HG03108 (cell line): ENCODE results near the gene TLE3.
"Not testable (repeated sequence)": the region's sequence is repeated elsewhere in the genome, so short reads cannot be mapped to it uniquely, and the experiment has no call there.

Experiments
- ATAC-seq: cut with Tn5 transposase; IDR thresholded peaks from one replicate; pipeline ENCODE4 v1.9.1; 2021; ENCODE audit warnings: moderate library complexity; ENCODE audit not compliant: unreplicated experiment

Gene TLE3

DNA sequence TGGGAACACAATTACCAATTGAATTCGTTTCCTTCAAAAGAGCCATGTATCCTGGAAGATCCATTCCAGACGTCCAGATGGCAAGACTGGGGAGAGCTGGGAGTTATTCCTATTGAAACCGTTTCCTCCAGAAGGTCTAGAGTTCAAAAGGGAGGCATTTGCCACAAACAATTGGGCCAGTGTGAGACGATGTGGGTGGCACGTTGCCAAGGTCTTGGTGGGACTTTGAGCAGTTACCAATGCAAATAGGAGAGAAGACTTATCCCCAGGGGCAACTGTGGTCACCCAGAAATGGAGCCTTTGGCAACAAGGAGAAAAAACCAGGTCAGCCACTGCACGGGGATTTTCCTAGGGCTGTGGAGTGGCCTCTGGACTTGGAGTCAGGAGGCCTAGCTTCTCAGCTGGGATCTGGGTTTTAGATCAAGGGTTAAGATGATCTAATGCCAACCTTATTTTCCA, 29.6 kb upstream of the TLE3 start:
- no peak for ATAC-seq

DNA sequence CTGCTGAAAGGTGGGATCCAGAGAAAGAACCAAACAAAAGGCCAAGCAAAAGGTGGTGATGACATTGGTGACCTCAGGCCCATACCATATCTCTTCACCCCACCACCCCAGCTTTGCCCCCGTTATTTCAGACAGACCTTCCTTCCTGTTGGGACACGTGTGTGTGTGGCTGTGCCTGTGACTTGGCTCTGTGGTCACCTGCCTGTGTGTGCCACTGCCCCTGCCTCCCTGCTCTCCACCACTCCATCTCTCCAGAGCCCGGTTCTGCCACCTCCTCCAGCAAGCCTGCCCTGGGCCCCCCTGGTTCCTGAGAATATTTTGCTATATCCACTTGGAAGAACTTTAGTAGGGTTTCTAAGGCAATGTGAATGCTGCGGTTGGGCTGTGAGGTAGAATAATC, 28.6 kb upstream of the TLE3 start:
- ATAC-seq = no peak

DNA sequence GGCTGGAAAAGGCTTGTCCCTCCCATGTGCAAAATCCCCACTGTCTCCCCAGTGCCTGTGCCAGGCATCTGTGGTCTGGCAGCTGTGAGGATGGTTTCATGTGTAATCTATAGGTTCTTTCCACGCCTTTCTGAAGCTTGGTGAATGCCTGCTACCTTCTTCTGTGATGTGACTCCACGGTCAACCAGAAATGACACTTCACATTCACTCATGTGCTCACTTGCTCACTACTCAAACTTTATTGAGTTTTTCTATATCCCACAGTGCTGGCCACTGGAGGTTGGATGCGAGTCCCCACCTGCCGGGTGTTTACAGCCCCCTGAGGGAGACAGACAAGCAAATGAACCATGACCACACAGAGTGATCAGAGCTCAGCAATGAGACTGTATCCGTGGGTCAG, 27.9 kb upstream of the TLE3 start:
- ATAC-seq = no peak

DNA sequence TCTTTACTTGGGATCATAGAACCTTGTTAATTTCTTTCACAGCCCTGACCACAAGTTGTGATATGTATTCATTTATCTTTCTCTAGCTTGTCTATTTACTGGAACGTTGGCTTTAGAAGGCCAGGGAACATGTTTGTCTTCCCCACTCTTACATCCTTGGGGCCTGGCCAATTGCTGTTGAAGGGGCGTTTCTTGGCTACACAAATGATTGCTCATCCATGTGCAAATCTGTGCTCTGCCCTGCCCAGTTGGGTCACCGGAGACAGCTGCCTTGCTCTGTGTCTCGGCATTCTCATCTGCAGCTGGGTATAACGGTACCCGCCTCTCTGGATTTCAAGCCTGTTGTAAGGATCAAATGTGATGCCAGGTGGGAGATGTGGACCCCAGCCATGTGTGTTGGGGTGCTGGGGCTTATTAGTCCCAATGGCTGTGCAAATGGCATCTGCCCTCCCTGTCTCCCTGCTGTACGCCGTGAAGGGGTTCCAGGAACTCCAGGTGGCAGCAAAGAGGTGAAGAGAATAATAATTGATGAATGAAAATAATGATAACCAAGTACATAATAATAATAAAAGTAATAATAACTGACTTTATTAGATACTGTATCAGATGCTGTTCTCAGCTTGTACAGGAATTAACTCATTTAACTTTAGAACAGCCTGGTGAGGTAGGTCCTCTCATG, 24.0 kb upstream of the TLE3 start:
- no peak for ATAC-seq

DNA sequence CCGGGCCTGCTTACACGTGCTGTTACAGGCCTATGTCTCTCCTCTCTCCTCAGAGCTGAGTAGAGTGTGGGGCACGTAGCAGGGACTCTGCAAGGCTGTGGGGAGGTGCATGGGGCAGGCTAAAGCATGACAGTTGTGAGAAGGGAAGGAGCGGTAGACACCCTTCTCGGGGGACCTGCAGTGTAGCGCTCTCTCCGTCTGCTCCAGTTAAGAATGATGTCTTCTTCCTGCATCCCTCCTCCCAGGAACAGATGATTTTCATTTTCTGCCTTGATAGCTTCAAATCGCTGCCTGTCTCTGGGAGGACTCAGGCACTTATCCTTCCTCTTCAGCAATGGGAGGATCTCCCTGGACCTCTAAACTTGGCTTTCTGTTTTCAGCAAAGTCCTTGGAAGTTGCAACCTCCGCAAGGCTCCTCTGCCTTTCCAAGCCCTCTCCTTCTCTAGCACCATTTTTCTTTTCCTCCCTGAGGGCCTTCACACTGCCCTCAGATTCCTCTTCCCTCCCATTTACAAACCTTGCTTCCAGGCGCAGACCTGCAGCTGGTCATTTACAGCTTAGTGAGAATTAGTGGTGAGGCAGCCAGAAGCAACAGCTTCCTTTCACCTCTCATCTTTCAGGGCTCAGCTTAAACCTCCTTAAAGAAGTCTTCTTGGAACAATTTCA, 23.4 kb upstream of the TLE3 start:
- ATAC-seq = no peak

DNA sequence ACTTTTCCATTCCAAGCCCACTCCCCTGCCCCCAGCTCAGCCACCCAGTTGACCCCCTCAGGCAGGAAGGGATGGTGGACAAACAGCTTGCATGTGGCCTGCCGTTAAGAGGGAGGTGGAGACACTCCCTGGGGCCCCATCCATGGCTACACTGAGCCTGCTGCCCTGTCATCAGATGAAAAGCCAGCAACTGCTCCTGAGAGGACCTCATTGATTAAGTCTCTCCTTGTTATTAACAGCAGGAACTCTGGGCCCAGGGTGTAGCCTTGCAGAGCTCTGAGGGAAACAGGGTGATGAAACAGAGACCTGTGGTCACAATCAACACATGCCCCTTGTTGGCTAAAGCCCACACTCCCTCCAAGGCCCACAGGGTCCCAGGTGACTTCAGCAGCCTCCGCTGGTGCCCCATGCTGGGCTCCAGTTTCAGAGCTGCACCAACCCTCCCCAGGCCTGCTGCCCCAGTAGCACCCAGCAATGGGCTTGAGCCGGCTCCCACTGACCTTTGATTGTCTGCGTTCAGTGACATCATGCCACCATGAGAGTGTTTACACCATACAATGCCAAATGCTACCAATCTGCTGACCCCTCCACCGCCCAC, 22.3 kb upstream of the TLE3 start:
- no peak for ATAC-seq

DNA sequence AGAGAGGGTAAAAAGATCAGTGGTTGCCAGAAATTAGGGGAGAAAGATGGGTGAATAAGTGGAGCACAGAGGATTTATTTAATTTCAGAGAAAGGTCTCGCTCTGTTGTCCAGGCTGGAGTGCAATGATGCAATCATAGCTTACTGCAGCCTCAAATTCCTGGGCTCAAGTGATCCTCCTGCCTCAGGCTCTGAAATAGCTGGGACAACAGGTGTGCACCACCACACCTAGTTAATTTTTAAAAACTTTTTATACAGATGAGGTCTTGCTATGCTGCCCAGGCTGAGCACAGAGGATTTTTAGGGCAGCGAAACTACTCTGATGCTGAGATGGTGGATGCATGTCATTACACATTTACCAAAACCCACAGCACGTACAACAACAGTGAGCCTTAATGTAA, 20.9 kb upstream of the TLE3 start:
- no peak for ATAC-seq

DNA sequence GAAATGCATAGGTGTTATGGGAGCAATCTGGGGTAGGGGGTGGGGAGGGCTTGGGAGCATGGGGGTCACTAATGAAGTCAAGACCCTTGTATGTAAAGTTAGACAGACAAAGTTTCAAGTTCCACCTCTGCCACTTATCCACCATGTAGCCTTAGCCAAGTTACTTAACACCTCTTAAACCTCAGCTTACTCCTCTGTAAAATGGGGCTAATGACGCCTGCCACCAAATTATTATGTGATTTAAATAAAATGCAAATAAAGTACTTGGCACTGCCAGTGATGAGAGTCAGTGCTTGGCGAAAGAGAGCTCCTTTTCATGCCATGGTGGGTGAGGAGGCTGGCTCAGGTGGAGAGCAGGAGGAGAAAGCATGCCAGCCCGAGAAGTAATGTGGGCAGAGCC, 18.6 kb upstream of the TLE3 start:
- no peak for ATAC-seq

DNA sequence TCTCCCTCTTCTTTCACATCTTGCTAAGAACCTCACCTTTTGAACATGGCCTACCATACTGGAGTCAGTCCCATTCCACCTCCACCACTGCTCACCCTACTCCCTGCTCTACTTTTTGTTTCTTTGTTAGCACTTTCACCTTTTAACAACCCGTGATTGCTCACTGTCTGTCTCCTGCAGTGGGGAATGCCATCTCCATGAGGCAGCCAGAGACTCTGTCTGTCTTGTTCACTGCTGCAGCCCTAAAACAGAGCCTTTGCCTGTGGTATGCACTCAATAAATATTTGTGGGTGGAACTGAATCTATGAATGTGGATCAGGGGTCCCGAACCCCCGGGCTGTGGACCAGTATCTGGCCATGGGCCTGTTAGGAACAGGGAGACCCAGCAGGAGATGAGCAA, 16.5 kb upstream of the TLE3 start:
- ATAC-seq = no peak

DNA sequence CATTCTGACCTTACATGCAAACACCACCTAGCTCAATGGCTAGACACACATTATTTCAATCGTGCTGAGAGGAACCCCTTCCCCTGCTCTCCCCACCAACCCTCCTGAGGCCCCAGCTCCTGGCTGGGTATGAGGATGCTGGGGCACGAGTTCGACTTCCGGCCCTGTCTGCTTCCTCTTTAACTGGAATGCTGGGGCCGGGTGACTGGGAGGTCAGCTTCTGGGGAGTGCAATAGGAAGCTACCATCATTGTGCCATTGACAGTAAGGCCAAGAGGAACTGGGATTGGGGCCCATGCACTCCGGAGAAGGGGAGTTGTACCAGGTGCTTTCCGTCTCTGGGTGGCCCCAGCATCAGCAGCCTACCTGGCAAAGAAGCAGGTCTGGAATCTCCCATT, 15.6 kb upstream of the TLE3 start:
- ATAC-seq = no peak

DNA sequence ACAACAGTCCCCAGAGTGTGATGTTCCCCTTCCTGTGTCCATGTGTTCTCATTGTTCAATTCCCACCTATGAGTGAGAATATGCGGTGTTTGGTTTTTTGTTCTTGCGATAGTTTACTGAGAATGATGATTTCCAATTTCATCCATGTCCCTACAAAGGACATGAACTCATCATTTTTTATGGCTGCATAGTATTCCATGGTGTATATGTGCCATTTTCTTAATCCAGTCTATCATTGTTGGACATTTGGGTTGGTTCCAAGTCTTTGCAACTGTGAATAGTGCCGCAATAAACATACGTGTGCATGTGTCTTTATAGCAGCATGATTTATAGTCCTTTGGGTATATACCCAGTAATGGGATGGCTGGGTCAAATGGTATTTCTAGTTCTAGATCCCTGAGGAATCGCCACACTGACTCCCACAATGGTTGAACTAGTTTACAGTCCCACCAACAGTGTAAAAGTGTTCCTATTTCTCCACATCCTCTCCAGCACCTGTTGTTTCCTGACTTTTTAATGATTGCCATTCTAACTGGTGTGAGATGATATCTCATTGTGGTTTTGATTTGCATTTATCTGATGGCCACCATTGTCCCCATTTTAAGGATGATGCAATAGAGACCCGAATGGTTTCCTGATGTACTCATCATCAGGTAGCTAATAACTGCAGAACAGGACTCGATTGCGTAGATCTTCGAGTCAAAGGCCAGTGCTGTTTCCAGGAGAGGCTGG, 15.0 kb upstream of the TLE3 start:
- ATAC-seq = not testable (repeated sequence)

DNA sequence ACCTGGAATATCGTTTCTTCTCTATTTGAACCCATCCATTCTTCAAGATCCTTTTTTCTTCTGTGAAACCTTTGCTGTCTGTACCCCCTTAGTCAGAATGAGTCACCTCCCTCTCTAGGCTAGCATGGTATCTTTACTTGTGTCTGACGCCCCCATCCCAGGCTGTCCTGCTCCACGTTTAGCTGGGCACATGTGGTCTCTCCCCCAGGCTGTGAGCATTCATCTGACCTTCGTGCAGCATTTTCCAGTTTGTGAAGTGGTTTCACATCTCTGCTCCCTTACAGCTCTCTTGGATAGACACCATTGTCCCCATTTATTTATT, 14.3 kb upstream of the TLE3 start:
- no peak for ATAC-seq

DNA sequence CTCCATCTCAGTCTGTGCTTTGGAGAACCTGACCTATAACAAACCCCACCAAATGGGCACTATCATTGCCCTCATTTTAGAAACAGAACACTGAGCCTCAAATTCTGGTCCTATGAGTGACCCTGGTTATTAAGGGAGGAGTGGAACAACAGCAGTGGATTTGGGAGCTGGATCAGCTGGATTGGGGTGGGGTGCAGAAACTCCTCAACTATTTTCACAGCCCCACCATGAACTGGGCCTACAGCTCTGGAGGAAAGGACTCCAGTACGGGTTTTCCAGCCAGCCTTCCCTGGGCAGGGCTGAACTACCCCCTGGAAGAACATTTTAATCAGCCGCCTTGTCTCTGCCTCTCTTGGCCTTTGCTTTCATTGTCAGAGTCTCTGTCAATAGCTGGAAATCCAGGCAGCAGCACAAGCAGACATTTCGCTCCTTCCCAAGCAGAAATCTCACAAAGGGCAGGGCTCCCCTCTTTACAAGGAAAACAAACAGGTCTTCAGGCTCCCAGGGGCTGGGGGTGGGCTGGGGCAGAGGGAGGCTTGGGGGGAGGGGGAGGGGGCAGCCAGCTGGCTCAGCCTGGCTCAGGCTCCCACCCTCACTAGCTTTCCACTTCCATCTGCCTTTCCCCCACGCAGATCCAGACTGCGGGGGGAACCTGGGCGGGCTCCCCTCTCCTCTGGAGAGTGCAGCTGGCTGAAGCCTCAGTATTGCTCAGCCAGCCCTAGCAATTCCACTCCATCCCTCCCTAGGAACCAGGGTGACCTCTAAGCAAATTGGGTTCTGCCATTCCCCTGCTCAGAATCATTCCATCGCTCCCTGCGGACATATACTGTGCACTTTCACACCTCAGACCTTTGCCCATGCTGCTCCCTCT, 13.7 kb upstream of the TLE3 start:
- ATAC-seq = no peak

DNA sequence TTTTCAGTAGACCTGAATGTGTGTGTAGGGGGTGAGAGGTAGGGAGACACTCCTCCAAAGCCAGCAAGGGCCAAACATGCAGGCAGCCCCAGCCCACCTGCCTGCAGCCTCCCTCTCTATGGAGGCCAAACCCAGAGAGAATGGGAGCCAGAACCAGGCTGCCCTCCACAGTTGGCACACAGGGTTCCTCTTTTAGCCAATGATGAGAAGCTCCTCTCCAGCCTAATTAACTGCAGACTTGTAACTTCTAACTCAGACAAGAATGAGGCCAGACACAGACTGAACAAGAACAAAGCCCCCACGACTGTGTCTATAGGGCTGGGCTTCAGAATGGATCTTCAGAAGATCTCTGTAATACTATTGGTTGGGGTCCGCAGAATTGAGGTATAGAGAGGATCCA, 12.3 kb upstream of the TLE3 start:
- ATAC-seq = no peak

DNA sequence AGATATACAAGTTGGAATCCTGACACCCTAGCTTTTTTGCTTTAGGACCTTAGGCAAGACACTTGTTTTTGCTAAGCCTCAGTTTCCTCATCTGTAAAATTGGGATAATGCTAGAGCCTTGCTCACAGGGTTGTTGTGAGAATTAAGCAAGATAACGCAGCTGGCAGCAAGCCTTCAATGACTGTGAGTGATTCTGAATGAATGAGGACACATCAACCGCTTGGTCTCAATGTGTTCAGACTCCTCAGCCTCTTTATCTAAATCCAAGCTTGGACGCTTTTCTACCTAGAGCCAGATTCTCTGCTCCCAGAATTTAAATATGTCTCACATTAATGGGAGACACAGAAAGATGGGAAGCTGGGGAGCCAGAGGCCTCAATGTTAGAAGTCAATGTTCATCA, 11.8 kb upstream of the TLE3 start:
- no peak for ATAC-seq

DNA sequence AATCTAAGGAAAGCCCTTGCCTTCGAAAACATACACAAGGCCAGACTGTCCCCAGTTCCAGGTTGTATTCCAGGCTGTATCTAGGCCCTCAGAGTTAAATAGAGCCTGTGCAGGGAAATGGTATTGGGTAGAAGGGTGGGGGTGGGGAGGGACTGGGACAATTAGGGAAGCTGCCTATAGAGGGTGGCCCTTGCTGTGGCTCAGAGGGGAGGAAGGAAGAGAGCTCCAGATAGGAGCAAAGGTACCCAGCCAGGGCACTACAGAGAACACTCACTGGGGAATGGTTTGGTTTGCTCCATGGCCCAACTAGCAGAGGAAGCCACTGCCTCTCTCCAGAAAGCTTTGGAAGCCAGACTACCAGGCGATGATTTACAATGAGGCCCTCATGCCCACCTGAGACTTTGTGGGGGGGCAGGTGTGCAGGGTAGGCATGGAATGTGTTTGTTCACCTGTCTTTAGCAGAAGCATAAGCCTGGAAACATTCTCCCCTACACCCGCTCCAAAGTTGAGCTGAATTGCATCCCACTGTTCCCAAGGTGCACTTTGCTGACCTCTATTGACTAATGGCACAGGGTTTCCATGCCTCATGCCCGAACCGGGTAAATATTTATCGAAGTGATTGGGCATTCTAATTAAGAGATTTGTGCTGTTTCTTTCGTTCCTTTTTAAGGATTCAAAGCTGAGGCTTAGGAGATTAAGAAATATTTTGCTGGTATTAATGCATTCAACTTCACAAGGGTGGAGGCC, 6.3 kb upstream of the TLE3 start:
- no peak for ATAC-seq

DNA sequence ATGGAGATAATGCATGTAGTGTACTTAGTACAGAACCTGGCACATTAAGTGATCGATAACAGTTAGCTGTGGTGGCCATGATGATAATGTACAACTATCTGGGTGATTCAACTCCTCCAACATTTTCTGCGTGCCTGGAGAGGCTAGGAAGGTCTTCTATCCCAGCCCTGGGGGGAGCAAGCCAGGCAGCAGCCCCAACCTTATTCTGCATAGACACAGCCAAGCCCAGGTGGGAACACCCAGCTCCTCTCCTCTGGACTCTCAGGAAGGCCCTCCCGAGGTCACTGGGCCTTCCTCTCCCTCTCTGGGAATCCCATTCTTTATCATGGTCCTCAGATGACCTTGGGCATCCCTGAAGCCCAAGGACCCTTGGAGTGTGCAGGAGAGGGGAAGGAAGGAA, 5.1 kb upstream of the TLE3 start:
- no peak for ATAC-seq

DNA sequence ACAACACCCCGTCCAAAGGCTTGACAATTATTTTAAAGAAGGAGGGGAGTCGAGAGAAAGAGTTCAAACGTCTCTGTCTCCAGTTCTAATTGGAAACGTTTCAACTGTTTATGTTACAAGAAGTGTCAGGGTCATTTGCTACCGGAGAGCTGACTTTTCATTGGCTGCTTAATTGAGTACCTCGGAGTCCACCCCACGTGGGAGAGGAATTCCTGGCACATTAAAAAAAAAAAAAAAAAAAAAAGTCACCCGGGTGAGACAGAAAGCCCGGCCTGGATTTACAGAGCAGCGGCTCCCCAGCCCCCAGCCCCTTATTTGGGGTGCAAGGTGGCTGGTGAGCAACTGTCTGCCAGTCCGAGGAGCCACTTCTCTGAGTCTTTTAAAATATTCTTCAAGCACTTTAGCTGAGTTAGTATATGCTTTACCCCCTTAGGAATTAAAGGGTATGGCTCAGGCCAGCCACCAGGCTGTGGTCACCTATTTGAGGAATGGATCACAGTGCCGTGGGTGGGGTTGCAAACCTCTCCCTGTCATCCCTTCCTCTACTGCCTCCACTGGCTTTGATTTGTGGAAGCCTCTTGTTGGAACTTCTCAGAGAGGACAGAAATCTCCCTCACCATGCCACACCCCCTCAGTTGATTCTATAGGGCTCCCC, 3.9 kb upstream of the TLE3 start:
- ATAC-seq = no peak

DNA sequence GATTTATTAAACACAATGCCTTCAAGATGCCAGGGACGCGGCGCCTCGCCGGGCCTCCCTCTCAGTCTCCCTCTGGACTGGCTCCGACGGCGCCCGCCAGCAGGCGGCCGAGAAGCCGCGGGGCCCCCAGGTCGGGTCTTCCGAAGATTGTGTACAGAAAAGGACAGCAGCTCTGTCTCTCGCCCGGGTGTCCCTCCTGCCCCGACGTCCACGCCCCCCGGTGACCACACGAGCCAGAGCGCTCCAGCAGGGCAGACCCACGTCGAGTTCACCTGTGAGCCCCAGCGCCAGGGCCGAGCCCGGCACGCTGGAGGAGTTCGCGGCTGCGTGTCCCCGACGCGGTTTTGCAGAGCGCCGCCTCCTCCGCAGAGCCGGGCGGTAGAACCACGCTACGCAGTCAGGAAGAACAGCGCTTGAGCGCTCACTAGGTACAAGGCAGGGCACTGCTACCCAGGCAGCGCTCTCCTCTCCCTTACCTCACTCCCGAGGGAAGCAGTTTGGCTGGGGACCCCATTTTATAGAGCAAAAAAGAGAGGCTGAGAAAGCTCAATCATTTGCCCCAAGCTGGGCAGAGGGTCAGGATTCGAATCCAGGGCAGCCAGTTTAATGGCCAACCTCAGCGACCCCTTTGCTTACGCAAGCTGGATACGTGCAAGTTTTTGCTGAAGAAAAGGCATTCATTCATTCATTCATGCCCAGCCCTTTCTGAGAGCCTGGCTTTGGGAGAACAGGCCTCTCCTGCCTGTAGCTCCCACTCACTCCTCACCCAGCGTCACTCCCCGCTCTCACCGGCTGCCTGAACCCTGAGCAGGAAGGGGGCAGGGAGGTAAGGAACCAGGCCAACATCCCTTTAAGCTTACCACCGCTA, 3.0 kb upstream of the TLE3 start:
- ATAC-seq = no peak
